Measurements from ENCODE around the gene DST. TPM values are rescaled to one million over a fixed set of nuclear protein-coding genes. Genes with fewer than 3 reads are reported as not detected.

Gene DST
- total RNA-seq, 1 experiment from 2014 or later = 132 TPM

- CTCF ChIA-PET = no interaction called here
- POLR2A ChIA-PET = interaction anchor here (0.5 kb wide), 1 partner anchor 18 kb away, joined by 4 read pairs; no protein-coding TSS in a partner anchor
- H3K9me3 Mint-ChIP-seq = peaks cover 15% of the 10 kb centered on the region
These were observed 208.1 kb downstream of the DST start for GRCh38 chr6:56434606-56435005.

GRCh38 chr6:56433119-56433518 lies 209.6 kb downstream of the DST start:
- Mint-ChIP-seq H3K27ac (no peak overlapping the region), H3K4me3 (no peak overlapping the region), H3K36me3 (no peaks in the 10 kb centered on the region), H3K27me3 (ENCODE audit: low read depth) (peaks cover 3% of the 10 kb centered on the region; the same call in 1 of the 2 replicates), H3K4me1 (no peaks in the 10 kb centered on the region), H3K9me3 (peaks cover 9% of the 10 kb centered on the region)
- CTCF ChIA-PET = no interaction called here
- ATAC-seq (no peak), DNase-seq (ENCODE audit: low spot score) (no peak)
- POLR2A ChIA-PET = interaction anchor here (0.5 kb wide), 1 partner anchor 121 kb away, joined by 5 read pairs; no protein-coding TSS in a partner anchor
- TF ChIP-seq ZSCAN18 (CRISPR knock-in tag; IDR thresholded peaks at IDR 0.05) (no peak), CBFB (CRISPR knock-in tag; IDR thresholded peaks at IDR 0.05; ENCODE audit: low read depth) (no peak), ATF1 (CRISPR knock-in tag; IDR thresholded peaks at IDR 0.05) (no peak), ZNF423 (CRISPR knock-in tag; IDR thresholded peaks at IDR 0.05) (no peak), IRF2 (CRISPR knock-in tag; IDR thresholded peaks at IDR 0.05; ENCODE audit: borderline replicate concordance, low read depth) (no peak)

More at GRCh38 chr6:56434606-56435005, 208.1 kb downstream of the DST start:
- Mint-ChIP-seq H3K4me1 (no peaks in the 10 kb centered on the region), H3K36me3 (peaks cover 5% of the 10 kb centered on the region; the same call in 1 of the 2 replicates), H3K4me3 (no peak overlapping the region), H3K27me3 (ENCODE audit: low read depth) (peaks cover 3% of the 10 kb centered on the region; the same call in 1 of the 2 replicates), H3K27ac (no peak overlapping the region)
- TF ChIP-seq E2F1 (CRISPR knock-in tag; IDR thresholded peaks at IDR 0.05) (no peak), NR3C1 (CRISPR knock-in tag; conservative IDR thresholded peaks at IDR 0.05; ENCODE audit: low read depth) (no peak), MYBL2 (CRISPR knock-in tag; IDR thresholded peaks at IDR 0.05) (no peak), ATF6 (CRISPR knock-in tag; IDR thresholded peaks at IDR 0.05) (no peak), RORB (CRISPR knock-in tag; IDR thresholded peaks at IDR 0.05) (no peak), ZNF416 (CRISPR knock-in tag; IDR thresholded peaks at IDR 0.05) (no peak), SP1 (CRISPR knock-in tag; conservative IDR thresholded peaks at IDR 0.05) (no peak), CBFB (CRISPR knock-in tag; IDR thresholded peaks at IDR 0.05; ENCODE audit: low read depth) (no peak), GABPB1 (CRISPR knock-in tag; IDR thresholded peaks at IDR 0.05) (no peak), NR2C2 (CRISPR knock-in tag; IDR thresholded peaks at IDR 0.05) (no peak), JUN (CRISPR knock-in tag; IDR thresholded peaks at IDR 0.05) (no peak), TEAD4 (CRISPR knock-in tag; IDR thresholded peaks at IDR 0.05) (no peak), TCF7 (CRISPR knock-in tag; IDR thresholded peaks at IDR 0.05; ENCODE audit: low read depth) (no peak), NFATC4 (CRISPR knock-in tag; IDR thresholded peaks at IDR 0.05) (no peak)
- TF ChIP-seq, protein P1, sequence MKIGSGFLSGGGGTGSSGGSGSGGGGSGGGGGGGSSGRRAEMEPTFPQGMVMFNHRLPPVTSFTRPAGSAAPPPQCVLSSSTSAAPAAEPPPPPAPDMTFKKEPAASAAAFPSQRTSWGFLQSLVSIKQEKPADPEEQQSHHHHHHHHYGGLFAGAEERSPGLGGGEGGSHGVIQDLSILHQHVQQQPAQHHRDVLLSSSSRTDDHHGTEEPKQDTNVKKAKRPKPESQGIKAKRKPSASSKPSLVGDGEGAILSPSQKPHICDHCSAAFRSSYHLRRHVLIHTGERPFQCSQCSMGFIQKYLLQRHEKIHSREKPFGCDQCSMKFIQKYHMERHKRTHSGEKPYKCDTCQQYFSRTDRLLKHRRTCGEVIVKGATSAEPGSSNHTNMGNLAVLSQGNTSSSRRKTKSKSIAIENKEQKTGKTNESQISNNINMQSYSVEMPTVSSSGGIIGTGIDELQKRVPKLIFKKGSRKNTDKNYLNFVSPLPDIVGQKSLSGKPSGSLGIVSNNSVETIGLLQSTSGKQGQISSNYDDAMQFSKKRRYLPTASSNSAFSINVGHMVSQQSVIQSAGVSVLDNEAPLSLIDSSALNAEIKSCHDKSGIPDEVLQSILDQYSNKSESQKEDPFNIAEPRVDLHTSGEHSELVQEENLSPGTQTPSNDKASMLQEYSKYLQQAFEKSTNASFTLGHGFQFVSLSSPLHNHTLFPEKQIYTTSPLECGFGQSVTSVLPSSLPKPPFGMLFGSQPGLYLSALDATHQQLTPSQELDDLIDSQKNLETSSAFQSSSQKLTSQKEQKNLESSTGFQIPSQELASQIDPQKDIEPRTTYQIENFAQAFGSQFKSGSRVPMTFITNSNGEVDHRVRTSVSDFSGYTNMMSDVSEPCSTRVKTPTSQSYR (CRISPR knock-in tag; IDR thresholded peaks at IDR 0.05) = no peak
- TF ChIP-seq, protein P2, sequence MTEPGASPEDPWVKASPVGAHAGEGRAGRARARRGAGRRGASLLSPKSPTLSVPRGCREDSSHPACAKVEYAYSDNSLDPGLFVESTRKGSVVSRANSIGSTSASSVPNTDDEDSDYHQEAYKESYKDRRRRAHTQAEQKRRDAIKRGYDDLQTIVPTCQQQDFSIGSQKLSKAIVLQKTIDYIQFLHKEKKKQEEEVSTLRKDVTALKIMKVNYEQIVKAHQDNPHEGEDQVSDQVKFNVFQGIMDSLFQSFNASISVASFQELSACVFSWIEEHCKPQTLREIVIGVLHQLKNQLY (CRISPR knock-in tag; IDR thresholded peaks at IDR 0.05) = no peak
- TF ChIP-seq, protein P3, sequence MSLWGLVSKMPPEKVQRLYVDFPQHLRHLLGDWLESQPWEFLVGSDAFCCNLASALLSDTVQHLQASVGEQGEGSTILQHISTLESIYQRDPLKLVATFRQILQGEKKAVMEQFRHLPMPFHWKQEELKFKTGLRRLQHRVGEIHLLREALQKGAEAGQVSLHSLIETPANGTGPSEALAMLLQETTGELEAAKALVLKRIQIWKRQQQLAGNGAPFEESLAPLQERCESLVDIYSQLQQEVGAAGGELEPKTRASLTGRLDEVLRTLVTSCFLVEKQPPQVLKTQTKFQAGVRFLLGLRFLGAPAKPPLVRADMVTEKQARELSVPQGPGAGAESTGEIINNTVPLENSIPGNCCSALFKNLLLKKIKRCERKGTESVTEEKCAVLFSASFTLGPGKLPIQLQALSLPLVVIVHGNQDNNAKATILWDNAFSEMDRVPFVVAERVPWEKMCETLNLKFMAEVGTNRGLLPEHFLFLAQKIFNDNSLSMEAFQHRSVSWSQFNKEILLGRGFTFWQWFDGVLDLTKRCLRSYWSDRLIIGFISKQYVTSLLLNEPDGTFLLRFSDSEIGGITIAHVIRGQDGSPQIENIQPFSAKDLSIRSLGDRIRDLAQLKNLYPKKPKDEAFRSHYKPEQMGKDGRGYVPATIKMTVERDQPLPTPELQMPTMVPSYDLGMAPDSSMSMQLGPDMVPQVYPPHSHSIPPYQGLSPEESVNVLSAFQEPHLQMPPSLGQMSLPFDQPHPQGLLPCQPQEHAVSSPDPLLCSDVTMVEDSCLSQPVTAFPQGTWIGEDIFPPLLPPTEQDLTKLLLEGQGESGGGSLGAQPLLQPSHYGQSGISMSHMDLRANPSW (CRISPR knock-in tag; conservative IDR thresholded peaks at IDR 0.05; ENCODE audit: low read depth) = no peak
- DNase-seq (ENCODE audit: low spot score) (no peak), ATAC-seq (no peak)

Data from WTC11 (cell line).